Ovary (tissue), 9 donors: ENCODE data around the gene HUNK. TPM values are rescaled to one million over a fixed set of nuclear protein-coding genes. Genes with fewer than 3 reads are reported as not detected.
"Not testable (repeated sequence)": the region's sequence is repeated elsewhere in the genome, so short reads cannot be mapped to it uniquely, and the experiment has no call there.

Source experiments
- DNase-seq, 5 donors: peaks; one replicate each; pipeline ENCODE4 v3.0.0-alpha.2; 2019 to 2020
- H3K27ac ChIP-seq, 2 donors: fragments of 200-600 bp; one replicate each; pipeline versions ENCODE4 v1.5.1 to v1.8.0; 2019 to 2022
- H3K27me3 ChIP-seq: fragments of 200-600 bp; one replicate; pipeline ENCODE4 v1.8.0; 2022
- H3K36me3 ChIP-seq: fragments of 200-600 bp; sonication (generic); one replicate; pipeline ENCODE4 v1.5.1; 2019
- H3K4me1 ChIP-seq: one replicate; pipeline ENCODE4 v1.8.1; 2013; ENCODE audit warnings: mild to moderate bottlenecking, moderate library complexity; ENCODE audit not compliant: insufficient read depth
- H3K4me3 ChIP-seq: fragments of 200-600 bp; sonication (generic); one replicate; pipeline ENCODE4 v1.5.1; 2017
- H3K9me3 ChIP-seq, 2 donors: fragments of 200-600 bp in 1 of 2; sonication (generic) in 1 of 2; one replicate each; pipeline versions ENCODE4 v1.5.1 to v1.8.1; 2013 to 2019; ENCODE audit warnings: mild to moderate bottlenecking in 1 of 2, moderate library complexity in 1 of 2
- CTCF ChIP-seq, 3 donors: fragments of 450-650 bp in 2 of 3; fragments of 200-600 bp in 1 of 3; IDR thresholded peaks; one replicate each; pipeline versions ENCODE4 v1.5.1 to v1.8.0; 2016 to 2022; ENCODE audit warnings: antibody characterized with exemption in 3 of 3, mild to moderate bottlenecking in 1 of 3
- EP300 ChIP-seq: sonication (generic); formaldehyde crosslinking; IDR thresholded peaks from one replicate; pipeline ENCODE4 v1.6.1; 2017; ENCODE audit warnings: antibody characterized with exemption
- POLR2A ChIP-seq: fragments of 450-650 bp; IDR thresholded peaks from one replicate; pipeline ENCODE4 v1.6.1; 2017; ENCODE audit warnings: antibody characterized with exemption, mild to moderate bottlenecking, moderate library complexity
- WGBS, 3 donors: extraction: QIAGEN DNeasy Blood & Tissue Kit in 1 of 3; methylation state at CpG; one replicate each; pipeline versions ENCODE4 v1.1.5 to v1.1.7; 2013 to 2017; 5-methylcytosine and 5-hydroxymethylcytosine counted together
- intact Hi-C, 4 donors: fragments of 100-400 bp; cut with DNase I; formaldehyde crosslinking; loops; one replicate each; pipeline versions ENCODE4 v1.11.0 to v1.15.1; 2022 to 2023
- polyA plus RNA-seq, 2 donors: library from polyadenylated mRNA; stranded (reverse); fragments of 200-250 nt in 1 of 2; fragments of 350-450 nt in 1 of 2; fragmentation: Illumina TruSeq in 1 of 2; extraction: RNeasy Lipid Tissue Mini Kit (QIAGEN cat#74804) in 1 of 2; gene quantifications; one replicate each; pipeline ENCODE4 v1.2.3, GENCODE V29; 2013 to 2014
- total RNA-seq, 7 donors: library from RNA; depleted of rRNA in 2 of 7; stranded (reverse); fragments of >200 nt in 2 of 7; fragmentation: NEBNext Ultra II Directional in 3 of 7; extraction: Animal tissue kit (Norgen Biotek cat#: 25700) in 3 of 7; gene quantifications; one replicate each; pipeline versions ENCODE4 v1.1.0 to v1.2.4, GENCODE V29; 2016 to 2023
- donor health status: DM: no; HTN: no; CAD: no; lungs with moderate emphysema.
- donor health status: DM: no; HTN: no; CAD: no.
- donor health status: Bipolar disorder and iron deficiency.
- donor health status: DM: yes; HTN: yes; CAD: no.
- donor health status: DM: no; HTN: no; CAD: no.
- donor health status: DM: yes; HTN: yes; CAD: no.

Gene HUNK
- total and polyA plus RNA-seq, 9 donors: under 0.01 to 4.9 (median 1.6) TPM

DNA sequence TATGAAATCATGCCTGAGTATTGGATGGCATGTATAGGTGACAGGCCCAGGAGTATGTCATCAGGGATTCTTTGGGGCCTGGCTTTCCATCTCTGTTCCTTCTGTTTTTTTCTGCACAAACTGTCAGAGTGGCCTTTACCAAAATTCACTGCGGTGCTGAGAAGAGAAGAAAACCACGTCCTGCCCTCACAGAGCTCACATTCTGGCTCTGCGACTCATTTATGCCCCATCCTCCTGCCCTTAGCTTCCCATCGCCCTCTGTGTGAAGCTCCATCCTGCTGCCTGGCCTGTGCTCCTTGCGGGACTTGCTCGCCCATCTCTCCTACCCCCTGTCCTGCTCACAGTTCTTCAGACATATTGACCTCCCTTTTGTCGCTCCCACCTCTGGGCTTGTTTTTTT, 73.4 kb downstream of the HUNK start:
- Histone ChIP-seq H3K9me3 (no peaks in the 10 kb centered on the region), H3K4me3 (no peak overlapping the region), H3K27me3 (no peaks in the 10 kb centered on the region), H3K4me1 (peaks cover 3% of the 10 kb centered on the region), H3K27ac (no peak overlapping the region), H3K36me3 (no peaks in the 10 kb centered on the region)
- TF ChIP-seq POLR2A (no peak), CTCF (IDR thresholded peaks at IDR 0.05) (no peak), EP300 (no peak)
- intact Hi-C loops: no loop called here
- no peak for DNase-seq
- 87 to 95% (median 92%) methylated on average over 7 of the region's 7 CpGs for WGBS, 3 donors

- H3K9me3 ChIP-seq, H3K27ac ChIP-seq, H3K36me3 ChIP-seq, H3K27me3 ChIP-seq, H3K4me3 ChIP-seq, intact Hi-C loops, DNase-seq, H3K4me1 ChIP-seq: not testable (repeated sequence)
- WGBS, 3 donors: 89 to 96% (median 91%) methylated on average over 30 to 32 of the region's 32 CpGs
Measured at GRCh38 chr21:31946876-31947550, 74.2 kb downstream of the HUNK start.

GRCh38 chr21:31948676-31949075, 75.9 kb downstream of the HUNK start:
- Histone ChIP-seq H3K4me1 (peaks cover 3% of the 10 kb centered on the region), H3K27ac (no peak overlapping the region), H3K36me3 (no peaks in the 10 kb centered on the region), H3K27me3 (no peaks in the 10 kb centered on the region), H3K9me3 (no peaks in the 10 kb centered on the region), H3K4me3 (no peak overlapping the region)
- DNase-seq: no peak
- intact Hi-C loops: no loop called here
- 72 to 86% (median 74%) methylated on average over 7 of the region's 7 CpGs for WGBS, 3 donors
- no peak for TF ChIP-seq EP300
- TF ChIP-seq CTCF (IDR thresholded peaks at IDR 0.05): no peak
- no peak for TF ChIP-seq POLR2A

DNA sequence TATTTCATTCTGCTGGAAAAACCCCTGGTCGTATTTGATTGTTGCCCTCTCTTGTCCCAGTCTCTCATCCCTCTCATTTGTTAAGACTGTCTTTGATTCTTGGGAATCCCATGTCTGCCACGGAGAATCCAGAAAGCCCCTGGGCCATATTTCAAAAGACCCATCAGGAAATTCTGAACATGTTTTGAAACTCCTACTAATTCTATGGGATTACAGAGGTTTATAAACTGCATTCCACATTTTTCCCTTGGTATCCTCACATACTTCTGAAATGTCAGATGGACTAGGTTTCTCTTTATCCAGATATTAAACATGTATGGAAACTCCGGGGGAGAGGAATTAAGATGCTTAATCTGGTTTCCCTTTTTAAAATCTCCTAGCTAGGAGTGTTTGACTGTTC, 80.0 kb downstream of the HUNK start:
- no peak overlapping the region for H3K4me3 ChIP-seq
- no peaks in the 10 kb centered on the region for H3K4me1 ChIP-seq
- H3K27me3 ChIP-seq: no peaks in the 10 kb centered on the region
- intact Hi-C loops: no loop called here
- no peak overlapping the region for H3K27ac ChIP-seq
- no peak for TF ChIP-seq CTCF (IDR thresholded peaks at IDR 0.05)
- no peak for TF ChIP-seq EP300
- no peak for TF ChIP-seq POLR2A
- H3K9me3 ChIP-seq: no peaks in the 10 kb centered on the region
- WGBS, 3 donors: 84 to 87% (median 86%) methylated on average over 3 of the region's 3 CpGs
- no peak for DNase-seq
- no peaks in the 10 kb centered on the region for H3K36me3 ChIP-seq

GRCh38 chr21:31957631-31958030, 84.8 kb downstream of the HUNK start:
- no peaks in the 10 kb centered on the region for H3K4me1 ChIP-seq
- no peak for DNase-seq
- 76 to 80% (median 80%) methylated on average over 2 of the region's 2 CpGs for WGBS, 3 donors
- intact Hi-C loops: no loop called here
- no peaks in the 10 kb centered on the region for H3K36me3 ChIP-seq
- H3K27ac ChIP-seq: no peak overlapping the region
- H3K9me3 ChIP-seq: no peaks in the 10 kb centered on the region
- H3K27me3 ChIP-seq: no peaks in the 10 kb centered on the region
- H3K4me3 ChIP-seq: no peak overlapping the region
- TF ChIP-seq POLR2A (no peak), EP300 (no peak), CTCF (IDR thresholded peaks at IDR 0.05) (no peak)
